Mucosa of rectum (tissue), 2 donors: ENCODE results near the gene PPP1R8.
"Not testable (repeated sequence)": the region's sequence is repeated elsewhere in the genome, so short reads cannot be mapped to it uniquely, and the experiment has no call there.

Source experiments
- H3K27ac ChIP-seq, 2 donors: one replicate each; pipeline ENCODE4 v1.7.0; 2013; ENCODE audit warnings: inconsistent platforms in 2 of 2, low read depth in 2 of 2, low read length in 2 of 2
- H3K27me3 ChIP-seq, 2 donors: one replicate each; pipeline ENCODE4 v1.7.0; 2013; ENCODE audit warnings: low read length in 2 of 2; ENCODE audit not compliant: control insufficient read depth in 2 of 2, insufficient read depth in 2 of 2
- H3K36me3 ChIP-seq, 2 donors: one replicate each; pipeline ENCODE4 v1.7.0; 2013; ENCODE audit warnings: low read length in 2 of 2; ENCODE audit not compliant: control insufficient read depth in 2 of 2, insufficient read depth in 2 of 2
- H3K4me1 ChIP-seq, 2 donors: one replicate each; pipeline ENCODE4 v1.7.0; 2013; ENCODE audit warnings: low read length in 2 of 2, mild to moderate bottlenecking in 1 of 2; ENCODE audit not compliant: control insufficient read depth in 2 of 2, insufficient read depth in 2 of 2
- H3K4me3 ChIP-seq, 2 donors: one replicate each; pipeline ENCODE4 v1.7.0; 2013; ENCODE audit warnings: low read length in 2 of 2
- H3K9ac ChIP-seq, 2 donors: one replicate each; pipeline ENCODE4 v1.7.0; 2013; ENCODE audit warnings: low read length in 2 of 2, low read depth in 1 of 2, mild to moderate bottlenecking in 1 of 2
- H3K9me3 ChIP-seq, 2 donors: one replicate each; pipeline ENCODE4 v1.7.0; 2013; ENCODE audit warnings: low read length in 2 of 2; ENCODE audit not compliant: control insufficient read depth in 2 of 2
- donor health status: healthy.
- donor health status: Normal muscosa, but diverticular disease.

The PPP1R8 gene

GRCh38 chr1:27831568-27832410 is 1.2 kb downstream of the PPP1R8 start:
- peaks cover 4 to 7% of the 10 kb centered on the region in 2 donors for H3K4me1 ChIP-seq
- no peaks in the 10 kb centered on the region for H3K9me3 ChIP-seq
- peak overlapping the region; percentile 68 to 90 for H3K4me3 ChIP-seq
- H3K27ac ChIP-seq: no peak overlapping the region
- peak overlapping the region in 1 of 2 donors; percentile 87 for H3K9ac ChIP-seq
- H3K27me3 ChIP-seq: no peaks in the 10 kb centered on the region
- H3K36me3 ChIP-seq: peaks cover 12 to 15% of the 10 kb centered on the region in 2 donors

- H3K4me3 ChIP-seq: no peak overlapping the region
- peaks cover 4 to 7% of the 10 kb centered on the region in 2 donors for H3K4me1 ChIP-seq
- H3K27ac ChIP-seq: no peak overlapping the region
- H3K27me3 ChIP-seq: no peaks in the 10 kb centered on the region
- H3K9ac ChIP-seq: no peak overlapping the region
- no peaks in the 10 kb centered on the region for H3K9me3 ChIP-seq
- H3K36me3 ChIP-seq: peaks cover 12 to 15% of the 10 kb centered on the region in 2 donors
Observed at GRCh38 chr1:27832762-27833161, 2.2 kb downstream of the PPP1R8 start.

- H3K4me3 ChIP-seq: no peak overlapping the region
- peaks cover 12 to 15% of the 10 kb centered on the region in 2 donors for H3K36me3 ChIP-seq
- no peak overlapping the region for H3K27ac ChIP-seq
- H3K4me1 ChIP-seq: peaks cover 4 to 7% of the 10 kb centered on the region in 2 donors
- no peaks in the 10 kb centered on the region for H3K27me3 ChIP-seq
- no peaks in the 10 kb centered on the region for H3K9me3 ChIP-seq
- no peak overlapping the region for H3K9ac ChIP-seq
Observed at GRCh38 chr1:27833470-27833869, 2.9 kb downstream of the PPP1R8 start.

DNA sequence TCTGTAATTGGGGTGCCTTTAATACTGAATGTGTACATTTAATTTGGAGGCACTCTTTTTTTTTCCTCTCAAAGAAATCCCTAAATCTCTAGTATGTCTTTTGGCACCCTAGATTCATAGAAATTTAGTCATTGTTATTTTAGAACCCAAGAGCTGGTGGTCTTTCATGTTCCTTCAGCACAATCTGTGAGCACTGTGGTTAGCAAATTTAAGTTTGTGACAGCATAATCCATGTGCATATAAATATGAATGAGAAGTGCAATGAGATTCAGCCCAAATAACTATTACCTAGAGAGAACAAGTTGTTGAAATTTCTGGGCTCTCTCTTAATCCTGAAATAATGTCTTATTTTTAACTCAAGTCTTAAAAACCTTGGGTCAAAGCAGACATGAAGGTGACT is 4.5 kb downstream of the PPP1R8 start:
- no peak overlapping the region for H3K9ac ChIP-seq
- peaks cover 15 to 19% of the 10 kb centered on the region in 2 donors for H3K36me3 ChIP-seq
- H3K27me3 ChIP-seq: no peaks in the 10 kb centered on the region
- H3K27ac ChIP-seq: no peak overlapping the region
- H3K4me3 ChIP-seq: no peak overlapping the region
- peaks cover 4 to 7% of the 10 kb centered on the region in 2 donors for H3K4me1 ChIP-seq
- H3K9me3 ChIP-seq: no peaks in the 10 kb centered on the region

- Histone ChIP-seq H3K9ac (no peak overlapping the region), H3K4me1 (peaks cover 4 to 7% of the 10 kb centered on the region in 2 donors), H3K27ac (no peak overlapping the region), H3K4me3 (no peak overlapping the region), H3K9me3 (no peaks in the 10 kb centered on the region), H3K27me3 (no peaks in the 10 kb centered on the region), H3K36me3 (peaks cover 20 to 23% of the 10 kb centered on the region in 2 donors)
Observed at GRCh38 chr1:27835501-27835900, 4.9 kb downstream of the PPP1R8 start.

DNA sequence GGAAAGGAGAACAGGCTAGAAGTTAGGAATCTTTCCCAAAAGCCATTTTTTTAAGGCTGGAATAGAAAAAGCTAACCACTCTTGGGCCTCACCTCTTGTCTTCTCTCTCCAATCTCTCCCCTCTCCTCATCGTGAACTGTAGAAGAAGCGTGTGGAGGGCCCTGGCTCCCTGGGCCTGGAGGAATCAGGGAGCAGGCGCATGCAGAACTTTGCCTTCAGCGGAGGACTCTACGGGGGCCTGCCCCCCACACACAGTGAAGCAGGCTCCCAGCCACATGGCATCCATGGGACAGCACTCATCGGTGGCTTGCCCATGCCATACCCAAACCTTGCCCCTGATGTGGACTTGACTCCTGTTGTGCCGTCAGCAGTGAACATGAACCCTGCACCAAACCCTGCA is 19.4 kb downstream of the PPP1R8 start:
- Histone ChIP-seq H3K36me3 (peaks cover 38 to 39% of the 10 kb centered on the region in 2 donors), H3K27ac (no peak overlapping the region), H3K4me3 (no peak overlapping the region), H3K27me3 (no peaks in the 10 kb centered on the region), H3K9me3 (no peaks in the 10 kb centered on the region), H3K4me1 (no peaks in the 10 kb centered on the region), H3K9ac (no peak overlapping the region)

GRCh38 chr1:27855085-27855484 is 24.5 kb downstream of the PPP1R8 start:
- H3K27ac ChIP-seq: no peak overlapping the region
- H3K4me3 ChIP-seq: no peak overlapping the region
- no peaks in the 10 kb centered on the region for H3K27me3 ChIP-seq
- H3K9ac ChIP-seq: no peak overlapping the region
- H3K36me3 ChIP-seq: peaks cover 12% of the 10 kb centered on the region in 2 donors
- no peaks in the 10 kb centered on the region for H3K4me1 ChIP-seq
- no peaks in the 10 kb centered on the region for H3K9me3 ChIP-seq

DNA sequence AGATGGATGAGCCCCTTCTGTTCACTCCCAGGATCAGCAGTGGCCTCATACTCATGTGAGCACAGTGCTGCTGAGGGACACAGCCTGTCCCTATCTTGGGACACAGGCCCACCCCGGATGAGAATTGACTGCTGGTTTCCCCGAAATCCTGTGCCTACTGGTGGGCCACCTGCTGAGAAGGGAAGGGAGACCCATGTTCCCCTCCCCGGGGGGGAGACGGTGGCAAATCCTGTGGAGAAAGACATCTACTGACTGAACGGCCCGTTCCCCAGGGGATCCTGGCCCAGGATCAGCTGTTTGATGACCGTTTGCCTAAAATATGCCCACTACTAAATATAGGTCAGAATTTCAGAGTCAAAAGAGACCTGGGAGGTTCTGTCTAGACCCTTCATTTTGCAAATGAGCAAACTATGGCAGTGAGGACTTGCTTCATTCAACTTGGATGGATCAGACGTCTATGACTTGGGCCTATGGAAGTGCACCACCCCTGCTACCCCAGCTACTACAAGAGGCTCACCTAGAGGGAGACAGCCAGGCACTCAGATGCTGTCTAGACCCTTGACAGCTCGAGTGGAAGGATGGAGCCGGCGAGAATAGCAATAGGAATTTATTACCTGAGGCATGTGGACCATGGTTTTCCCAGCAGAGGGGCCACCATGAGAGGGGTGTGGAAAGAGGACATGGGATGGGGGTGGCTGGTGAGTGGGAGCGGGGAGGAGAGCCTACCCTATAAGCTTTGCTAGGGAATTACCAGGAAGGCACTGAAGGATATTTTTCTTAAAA is 26.2 kb downstream of the PPP1R8 start:
- Histone ChIP-seq H3K4me3 (no peak overlapping the region), H3K27ac (no peak overlapping the region), H3K36me3 (peaks cover under 1 to 2% of the 10 kb centered on the region in 2 donors), H3K9ac (no peak overlapping the region), H3K9me3 (no peaks in the 10 kb centered on the region), H3K4me1 (no peaks in the 10 kb centered on the region), H3K27me3 (no peaks in the 10 kb centered on the region)

DNA sequence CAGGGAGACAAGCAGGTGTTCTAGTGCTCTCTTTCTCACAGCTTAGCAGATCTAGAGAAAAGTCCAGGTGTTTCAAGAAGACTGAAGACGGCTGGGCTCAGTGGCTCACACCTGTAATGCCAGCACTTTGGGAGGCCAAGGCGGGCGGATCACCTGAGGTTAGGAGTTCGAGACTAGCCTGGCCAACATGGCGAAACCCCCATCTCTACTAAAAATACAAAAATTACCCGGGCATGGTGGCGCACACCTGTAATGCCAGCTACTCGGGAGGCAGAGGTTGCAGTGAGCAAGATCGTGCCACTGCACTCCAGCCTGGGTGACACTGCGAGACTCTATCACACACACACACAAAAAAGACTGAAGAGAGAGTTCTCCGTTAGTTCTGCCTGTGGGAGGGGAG is 27.0 kb downstream of the PPP1R8 start:
- not testable (repeated sequence) for H3K4me3 ChIP-seq, H3K27me3 ChIP-seq, H3K9ac ChIP-seq, H3K4me1 ChIP-seq, H3K36me3 ChIP-seq, H3K27ac ChIP-seq, H3K9me3 ChIP-seq
